GM10248 (cell line): ENCODE measurements around the gene SRGN.

Experiments used
- CTCF ChIA-PET: fragments of 300-600 bp; sonication (Branson Sonifier 250); formaldehyde crosslinking; extraction: SDS; loops from one replicate; lab custom pipeline; 2021; ENCODE audit warnings: antibody characterized with exemption; lab: Yijun Ruan, JAX
- POLR2A ChIA-PET: fragments of 350-650 bp; sonication (Branson Sonifier 250); formaldehyde crosslinking; extraction: SDS; loops from one replicate; lab custom pipeline; 2020; ENCODE audit warnings: antibody characterized with exemption; lab: Yijun Ruan, JAX
- DNase-seq: peaks from one replicate; pipeline ENCODE4 v3.0.0; 2012; ENCODE audit errors: extremely low spot score
- CTCF ChIP-seq: IDR thresholded peaks from 2 replicates; pipeline ENCODE4 v1.5.1; 2012; ENCODE audit warnings: mild to moderate bottlenecking, low read depth; ENCODE audit errors: extremely low read depth, missing control alignments, control extremely low read depth

Gene SRGN

GRCh38 chr10:69101451-69102095 is 13.7 kb downstream of the SRGN start:
- CTCF ChIA-PET = interaction anchor here (1.2 to 2.3 kb wide), 7 partner anchors 8 to 146 kb away, joined by 3 to 13 read pairs (median 4); partner anchors contain the start of gene DDX21
- no peak for TF ChIP-seq CTCF
- no peak for DNase-seq
- POLR2A ChIA-PET = interaction anchor here (1.2 kb wide), 1 partner anchor 9 kb away, joined by 3 read pairs; no protein-coding TSS in a partner anchor

GRCh38 chr10:69102440-69102839 is 14.5 kb downstream of the SRGN start:
- POLR2A ChIA-PET = interaction anchor here (0.5 kb wide), 1 partner anchor 124 kb away, joined by 3 read pairs; no protein-coding TSS in a partner anchor

GRCh38 chr10:69103784-69104183 is 15.9 kb downstream of the SRGN start:
- CTCF ChIA-PET = interaction anchor here (1.1 to 2.7 kb wide), 6 partner anchors 10 to 90 kb away, joined by 3 to 20 read pairs (median 4); no protein-coding TSS in a partner anchor
- no peak for DNase-seq
- POLR2A ChIA-PET = no interaction called here
- no peak for TF ChIP-seq CTCF

More at GRCh38 chr10:69102440-69102839, 14.5 kb downstream of the SRGN start:
- CTCF ChIA-PET = interaction anchor here (0.7 to 1.5 kb wide), 2 partner anchors 8 to 19 kb away, joined by 3 to 4 read pairs; no protein-coding TSS in a partner anchor
- no peak for TF ChIP-seq CTCF
- DNase-seq = no peak

- CTCF ChIA-PET = interaction anchor here (0.8 to 2.7 kb wide), 10 partner anchors 9 to 101 kb away, joined by 3 to 20 read pairs (median 4); no protein-coding TSS in a partner anchor
- POLR2A ChIA-PET = interaction anchor here (0.5 to 1.9 kb wide), 4 partner anchors 12 to 61 kb away, joined by 3 to 7 read pairs (median 3); no protein-coding TSS in a partner anchor
- no peak for TF ChIP-seq CTCF
- DNase-seq = no peak
These were observed 17.3 kb downstream of the SRGN start for GRCh38 chr10:69104994-69105790.

GRCh38 chr10:69107176-69107490 is 19.2 kb downstream of the SRGN start:
- no peak for TF ChIP-seq CTCF
- ChIA-PET CTCF (interaction anchor here (1.0 to 1.6 kb wide), 3 partner anchors 9 to 92 kb away, joined by 3 to 6 read pairs (median 3); no protein-coding TSS in a partner anchor), POLR2A (no interaction called here)
- DNase-seq = no peak

GRCh38 chr10:69107699-69108098 is 19.8 kb downstream of the SRGN start:
- no peak for TF ChIP-seq CTCF
- CTCF ChIA-PET = interaction anchor here (1.0 kb wide), 1 partner anchor 15 kb away, joined by 3 read pairs; no protein-coding TSS in a partner anchor
- POLR2A ChIA-PET = no interaction called here

More at GRCh38 chr10:69107699-69108098, 19.8 kb downstream of the SRGN start:
- DNase-seq = no peak
